ENCODE results near the gene MOV10.
A peak's percentile ranks its signal among the peaks of the same experiment; 100 is the strongest.
"Not testable (repeated sequence)": the region's sequence is repeated elsewhere in the genome, so short reads cannot be mapped to it uniquely, and the experiment has no call there.

Gene MOV10

DNA sequence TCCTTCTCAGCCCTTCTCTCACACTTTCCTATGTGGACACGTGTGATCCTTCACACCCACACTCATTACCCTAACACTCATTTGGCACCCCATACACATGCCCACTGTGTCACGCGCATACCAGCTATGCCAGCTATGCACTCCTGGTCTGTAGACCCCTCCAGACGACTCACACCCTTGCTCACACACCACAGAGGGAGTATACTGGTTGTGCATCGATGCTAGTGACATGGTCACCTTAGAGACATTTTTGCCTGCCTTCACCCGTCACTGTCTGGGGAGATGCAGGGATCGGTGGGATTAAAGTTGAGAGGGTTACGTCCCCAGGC is 49.0 kb downstream of the MOV10 start:
- peak overlapping the region; percentile 94 for H2AK5ac ChIP-seq (ENCODE audit: low read depth, low read length)
- no peak overlapping the region for H3K27ac ChIP-seq (replicated peaks; ENCODE audit: low read length)

DNA sequence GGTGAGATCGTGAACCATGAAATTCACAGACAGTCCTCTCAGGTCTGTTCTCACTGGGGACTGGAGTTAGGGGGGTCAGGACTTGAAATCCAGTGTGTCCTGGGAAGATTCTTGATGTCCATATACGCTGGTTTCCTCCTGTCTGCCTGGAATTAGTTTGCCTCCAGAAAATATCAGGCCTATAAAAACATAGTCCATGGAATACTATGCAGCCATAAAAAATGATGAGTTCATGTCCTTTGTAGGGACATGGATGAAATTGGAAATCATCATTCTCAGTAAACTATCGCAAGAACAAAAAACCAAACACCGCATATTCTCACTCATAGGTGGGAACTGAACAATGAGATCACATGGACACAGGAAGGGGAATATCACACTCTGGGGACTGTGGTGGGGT is 49.8 kb downstream of the MOV10 start:
- not testable (repeated sequence) for H2BK15ac ChIP-seq (ENCODE audit: low read length)
- WGBS, 2 donors (ENCODE audit: extremely low coverage in 2 of 2, insufficient read length in 2 of 2, insufficient replicate concordance in 1 of 2) = no CpG with 5 or more reads among the region's 4 CpGs
- H3K4me1 ChIP-seq (ENCODE audit: control insufficient read depth in 2 of 2, insufficient read depth in 1 of 2, low read depth in 1 of 2, low read length in 2 of 2) = peaks cover 9 to 21% of the 10 kb centered on the region in 2 donors

More for the DNA sequence above, 49.0 kb downstream of the MOV10 start:
- Histone ChIP-seq H3K9me3 (replicated peaks in 1 of 2; ENCODE audit: control insufficient read depth in 2 of 2, insufficient read depth in 1 of 2, low read depth in 1 of 2, low read length in 2 of 2) (peaks cover 0 to 2% of the 10 kb centered on the region in 2 donors), H3K23ac (ENCODE audit: low read depth, low read length, poor library complexity) (peak overlapping the region; percentile 1), H3K4me2 (ENCODE audit: insufficient read depth, low read length, poor library complexity, severe bottlenecking) (no peak overlapping the region), H2BK15ac (ENCODE audit: low read length) (peak overlapping the region; percentile 86), H3K9ac (ENCODE audit: low read depth, low read length, poor library complexity) (peak overlapping the region; percentile 2), H3K18ac (ENCODE audit: low read length) (peak overlapping the region; percentile 93), H4K8ac (ENCODE audit: low read depth, low read length) (no peak overlapping the region), H3K4me3 (ENCODE audit: low read length in 2 of 2) (peak overlapping the region in 1 of 2 donors; percentile 7), H2BK5ac (ENCODE audit: low read length) (peak overlapping the region; percentile 62), H4K91ac (ENCODE audit: low read depth, low read length, poor library complexity) (peak overlapping the region; percentile 76), H3K14ac (ENCODE audit: low read length) (peak overlapping the region; percentile 77), H2AFZ (ENCODE audit: low read length) (peak overlapping the region; percentile 99), H2BK120ac (ENCODE audit: low read depth, low read length) (peak overlapping the region; percentile 29), H2BK12ac (ENCODE audit: low read length) (peak overlapping the region; percentile 100), H3K4ac (ENCODE audit: low read length) (peak overlapping the region; percentile 77), H3K27me3 (ENCODE audit: control insufficient read depth in 3 of 3, insufficient read depth in 3 of 3, low read depth in 1 of 3, low read length in 3 of 3) (peaks cover 0 to 29% (median 4%) of the 10 kb centered on the region in 3 experiments), H3K36me3 (replicated peaks in 1 of 2; ENCODE audit: control insufficient read depth in 2 of 2, insufficient read depth in 2 of 2, low read length in 2 of 2) (no peaks in the 10 kb centered on the region), H3K79me1 (ENCODE audit: low read depth, low read length) (no peaks in the 10 kb centered on the region), H3K4me1 (ENCODE audit: control insufficient read depth in 2 of 2, insufficient read depth in 1 of 2, low read depth in 1 of 2, low read length in 2 of 2) (peaks cover 9 to 21% of the 10 kb centered on the region in 2 donors)
- WGBS, 2 donors (ENCODE audit: extremely low coverage in 2 of 2, insufficient read length in 2 of 2, insufficient replicate concordance in 1 of 2) = no CpG with 5 or more reads among the region's 8 CpGs
- no peak for DNase-seq (ENCODE audit: low spot score)

GRCh38 chr1:112727716-112728115 is 53.3 kb downstream of the MOV10 start:
- Histone ChIP-seq H2BK12ac (ENCODE audit: low read length) (no peak overlapping the region), H3K4me3 (ENCODE audit: low read length in 2 of 2) (no peak overlapping the region), H3K9me3 (replicated peaks in 1 of 2; ENCODE audit: control insufficient read depth in 2 of 2, insufficient read depth in 1 of 2, low read depth in 1 of 2, low read length in 2 of 2) (peaks cover 0 to 2% of the 10 kb centered on the region in 2 donors), H3K14ac (ENCODE audit: low read length) (no peak overlapping the region), H3K4ac (ENCODE audit: low read length) (no peak overlapping the region), H2AK5ac (ENCODE audit: low read depth, low read length) (no peak overlapping the region), H3K27ac (replicated peaks; ENCODE audit: low read length) (no peak overlapping the region), H2AFZ (ENCODE audit: low read length) (no peak overlapping the region), H3K4me1 (ENCODE audit: control insufficient read depth in 2 of 2, insufficient read depth in 1 of 2, low read depth in 1 of 2, low read length in 2 of 2) (peaks cover 6 to 17% of the 10 kb centered on the region in 2 donors), H4K91ac (ENCODE audit: low read depth, low read length, poor library complexity) (no peak overlapping the region), H3K23ac (ENCODE audit: low read depth, low read length, poor library complexity) (no peak overlapping the region), H3K79me1 (ENCODE audit: low read depth, low read length) (no peaks in the 10 kb centered on the region), H3K27me3 (ENCODE audit: control insufficient read depth in 3 of 3, insufficient read depth in 3 of 3, low read depth in 1 of 3, low read length in 3 of 3) (peaks cover 0 to 8% (median 0%) of the 10 kb centered on the region in 3 experiments), H2BK120ac (ENCODE audit: low read depth, low read length) (no peak overlapping the region), H3K9ac (ENCODE audit: low read depth, low read length, poor library complexity) (no peak overlapping the region), H2BK5ac (ENCODE audit: low read length) (no peak overlapping the region), H3K18ac (ENCODE audit: low read length) (no peak overlapping the region), H4K8ac (ENCODE audit: low read depth, low read length) (no peak overlapping the region), H3K36me3 (replicated peaks in 1 of 2; ENCODE audit: control insufficient read depth in 2 of 2, insufficient read depth in 2 of 2, low read length in 2 of 2) (no peaks in the 10 kb centered on the region), H3K4me2 (ENCODE audit: insufficient read depth, low read length, poor library complexity, severe bottlenecking) (no peak overlapping the region), H2BK15ac (ENCODE audit: low read length) (no peak overlapping the region)
- no peak for DNase-seq (ENCODE audit: low spot score)
- WGBS, 2 donors (ENCODE audit: extremely low coverage in 2 of 2, insufficient read length in 2 of 2, insufficient replicate concordance in 1 of 2) = no CpG with 5 or more reads among the region's 2 CpGs

More for the DNA sequence above, 49.8 kb downstream of the MOV10 start:
- not testable (repeated sequence) for H4K91ac ChIP-seq (ENCODE audit: low read depth, low read length, poor library complexity); H3K18ac ChIP-seq (ENCODE audit: low read length); DNase-seq (ENCODE audit: low spot score); H3K14ac ChIP-seq (ENCODE audit: low read length); H3K4me2 ChIP-seq (ENCODE audit: insufficient read depth, low read length, poor library complexity, severe bottlenecking); H2AFZ ChIP-seq (ENCODE audit: low read length); H3K23ac ChIP-seq (ENCODE audit: low read depth, low read length, poor library complexity); H3K9me3 ChIP-seq (replicated peaks in 1 of 2; ENCODE audit: control insufficient read depth in 2 of 2, insufficient read depth in 1 of 2, low read depth in 1 of 2, low read length in 2 of 2); H2BK120ac ChIP-seq (ENCODE audit: low read depth, low read length); H3K4me3 ChIP-seq (ENCODE audit: low read length in 2 of 2); H3K27ac ChIP-seq (replicated peaks; ENCODE audit: low read length); H4K8ac ChIP-seq (ENCODE audit: low read depth, low read length); H3K79me1 ChIP-seq (ENCODE audit: low read depth, low read length); H3K36me3 ChIP-seq (replicated peaks in 1 of 2; ENCODE audit: control insufficient read depth in 2 of 2, insufficient read depth in 2 of 2, low read length in 2 of 2); H3K4ac ChIP-seq (ENCODE audit: low read length)
- peak overlapping the region; percentile 10 for H3K9ac ChIP-seq (ENCODE audit: low read depth, low read length, poor library complexity)
- H3K27me3 ChIP-seq (ENCODE audit: control insufficient read depth in 3 of 3, insufficient read depth in 3 of 3, low read depth in 1 of 3, low read length in 3 of 3) = peaks cover 0 to 22% (median under 1%) of the 10 kb centered on the region in 3 experiments
- peak overlapping the region; percentile 62 for H2BK5ac ChIP-seq (ENCODE audit: low read length)
- H2BK12ac ChIP-seq (ENCODE audit: low read length) = peak overlapping the region; percentile 100
- H2AK5ac ChIP-seq (ENCODE audit: low read depth, low read length) = peak overlapping the region; percentile 94

DNA sequence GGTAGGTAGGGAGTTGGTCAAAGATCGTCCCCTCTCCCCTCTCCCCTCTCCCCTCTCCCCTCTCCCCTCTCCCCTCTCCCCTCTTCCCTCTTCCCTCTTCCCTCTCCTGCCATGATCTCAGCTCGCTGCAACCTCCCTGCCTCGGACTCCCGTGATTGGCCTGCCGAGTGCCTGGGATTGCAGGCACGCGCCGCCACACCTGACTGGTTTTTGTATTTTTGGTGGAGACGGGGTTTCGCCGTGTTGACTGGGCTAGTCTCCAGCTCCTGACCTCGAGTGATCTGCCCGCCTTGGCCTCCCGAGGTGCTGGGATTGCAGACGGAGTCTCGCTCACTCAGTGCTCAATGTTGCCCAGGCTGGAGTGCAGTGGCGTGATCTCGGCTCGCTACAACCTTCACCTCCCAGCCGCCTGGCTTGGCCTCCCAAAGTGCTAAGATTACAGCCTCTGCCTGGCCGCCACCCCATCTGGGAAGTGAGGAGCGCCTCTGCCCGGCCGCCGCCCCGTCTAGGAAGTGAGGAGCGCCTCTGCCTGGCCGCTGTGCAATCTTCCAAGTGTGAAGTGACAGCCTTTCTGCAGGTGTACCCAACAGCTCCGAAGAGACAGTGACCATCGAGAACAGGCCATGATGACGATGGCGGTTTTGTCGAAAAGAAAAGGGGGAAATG is 54.0 kb downstream of the MOV10 start:
- H3K27ac ChIP-seq (replicated peaks; ENCODE audit: low read length); H3K4me3 ChIP-seq (ENCODE audit: low read length in 2 of 2); H4K91ac ChIP-seq (ENCODE audit: low read depth, low read length, poor library complexity); H3K18ac ChIP-seq (ENCODE audit: low read length); H2BK120ac ChIP-seq (ENCODE audit: low read depth, low read length); H2BK5ac ChIP-seq (ENCODE audit: low read length); H3K4me2 ChIP-seq (ENCODE audit: insufficient read depth, low read length, poor library complexity, severe bottlenecking); H2AK5ac ChIP-seq (ENCODE audit: low read depth, low read length); H3K9ac ChIP-seq (ENCODE audit: low read depth, low read length, poor library complexity); H3K9me3 ChIP-seq (replicated peaks in 1 of 2; ENCODE audit: control insufficient read depth in 2 of 2, insufficient read depth in 1 of 2, low read depth in 1 of 2, low read length in 2 of 2); H3K4ac ChIP-seq (ENCODE audit: low read length); H2AFZ ChIP-seq (ENCODE audit: low read length); H3K23ac ChIP-seq (ENCODE audit: low read depth, low read length, poor library complexity); H2BK15ac ChIP-seq (ENCODE audit: low read length); H2BK12ac ChIP-seq (ENCODE audit: low read length); H3K14ac ChIP-seq (ENCODE audit: low read length); H3K36me3 ChIP-seq (replicated peaks in 1 of 2; ENCODE audit: control insufficient read depth in 2 of 2, insufficient read depth in 2 of 2, low read length in 2 of 2); H3K79me1 ChIP-seq (ENCODE audit: low read depth, low read length); H4K8ac ChIP-seq (ENCODE audit: low read depth, low read length); H3K27me3 ChIP-seq (ENCODE audit: control insufficient read depth in 3 of 3, insufficient read depth in 3 of 3, low read depth in 1 of 3, low read length in 3 of 3); DNase-seq (ENCODE audit: low spot score): not testable (repeated sequence)
- peaks cover 0 to 11% of the 10 kb centered on the region in 2 donors for H3K4me1 ChIP-seq (ENCODE audit: control insufficient read depth in 2 of 2, insufficient read depth in 1 of 2, low read depth in 1 of 2, low read length in 2 of 2)
- WGBS, 2 donors (ENCODE audit: extremely low coverage in 2 of 2, insufficient read length in 2 of 2, insufficient replicate concordance in 1 of 2) = no CpG with 5 or more reads among the region's 33 CpGs
